HCT116 (cell line): Measurements from ENCODE around the gene FAM13A. TPM values are rescaled to one million over a fixed set of nuclear protein-coding genes. Genes with fewer than 3 reads are reported as not detected.
A peak's percentile ranks its signal among the peaks of the same experiment; 100 is the strongest.

Experiments
- ATAC-seq: fragments of 200-7000 bp; cut with Tn5 transposase; 2 replicates; pipeline ENCODE4 v1.9.1; 2020; ENCODE audit warnings: mild to moderate bottlenecking, moderate library complexity
- BruUV-seq: library from RNA; stranded (reverse); fragments of 400-500 nt; replicated peaks from 2 replicates; lab custom pipeline; 2021; lab: Mats Ljungman, UMichigan
- CTCF ChIA-PET: fragments of 300-600 bp; sonication (Branson Sonifier 250); formaldehyde crosslinking; loops from one replicate; lab custom pipeline; 2021; ENCODE audit warnings: antibody characterized with exemption; lab: Charles Lee
- POLR2A ChIA-PET: fragments of 300-600, 350-600 bp; sonication (Branson Sonifier 250); formaldehyde crosslinking; loops from one replicate; lab custom pipeline; 2021; ENCODE audit warnings: antibody characterized with exemption; lab: Charles Lee
- RAD21 ChIA-PET, 2 experiments: fragments of 300-600 bp; sonication (Branson Sonifier 250); formaldehyde crosslinking; loops; one replicate each; lab custom pipeline; 2023; ENCODE audit warnings: low total read pairs in 2 of 2; ENCODE audit not compliant: uncharacterized antibody in 2 of 2, unreplicated experiment in 2 of 2, low non-redundant PET in 1 of 2; lab: Charles Lee
- DNase-seq: peaks from one replicate; pipeline ENCODE4 v3.0.0-alpha.2; 2010; ENCODE audit warnings: low read depth, low spot score
- H2AFZ ChIP-seq: fragments of 200-600 bp; shearing (Covaris generic), sonication (generic); 2 replicates; pipeline ENCODE4 v1.6.1; 2017; ENCODE audit warnings: low read depth, mixed run types, mixed read lengths, antibody characterized with exemption, low read length; ENCODE audit not compliant: poor library complexity, severe bottlenecking
- H3K27ac ChIP-seq: 2 replicates; pipeline ENCODE4 v1.5.1; 2012; ENCODE audit warnings: low read depth, low read length
- H3K27me3 ChIP-seq: fragments of 200-600 bp; sonication (generic); 2 replicates; pipeline ENCODE4 v1.6.1; 2016; ENCODE audit warnings: mixed run types, low read length, mixed read lengths; ENCODE audit not compliant: insufficient read depth
- H3K36me3 ChIP-seq, 2 experiments: fragments of 200-500 bp in 1 of 2; fragments of 200-600 bp in 1 of 2; sonication (Bioruptor generic) in 1 of 2; sonication (generic) in 1 of 2; 2 replicates each; pipeline versions ENCODE4 v1.5.1 to v1.6.1; 2014 to 2016; ENCODE audit warnings: low read length in 2 of 2, inconsistent platforms in 1 of 2, mixed read lengths in 1 of 2, mixed run types in 1 of 2; ENCODE audit not compliant: insufficient read depth in 2 of 2, control insufficient read depth in 1 of 2
- H3K4me1 ChIP-seq, 2 experiments: fragments of 200-600 bp in 1 of 2; sonication (generic) in 1 of 2; 2 replicates each; pipeline versions ENCODE4 v1.5.1 to v1.6.1; 2012 to 2017; ENCODE audit warnings: low read length in 2 of 2, inconsistent platforms in 1 of 2, mild to moderate bottlenecking in 1 of 2, mixed read lengths in 1 of 2, mixed run types in 1 of 2, moderate library complexity in 1 of 2; ENCODE audit not compliant: insufficient read depth in 2 of 2, control insufficient read depth in 1 of 2
- H3K4me2 ChIP-seq: fragments of 200-600 bp; sonication (generic); 2 replicates; pipeline ENCODE4 v1.6.1; 2017; ENCODE audit warnings: mixed run types, low read length, mixed read lengths
- H3K4me3 ChIP-seq, 2 experiments: fragments of 200-600 bp in 1 of 2; sonication (generic) in 1 of 2; replicated peaks in 1 of 2; 2 replicates each; pipeline ENCODE4 v1.5.1; 2011 to 2016; ENCODE audit warnings: low read length in 2 of 2, control low read depth in 1 of 2, low read depth in 1 of 2, mild to moderate bottlenecking in 1 of 2, mixed read lengths in 1 of 2, mixed run types in 1 of 2
- H3K79me2 ChIP-seq: fragments of 200-600 bp; sonication (generic); 2 replicates; pipeline ENCODE4 v1.6.1; 2017; ENCODE audit warnings: mild to moderate bottlenecking, mixed run types, low read length, moderate library complexity, mixed read lengths; ENCODE audit not compliant: insufficient read depth
- H3K9ac ChIP-seq: fragments of 200-600 bp; sonication (generic); 2 replicates; pipeline ENCODE4 v1.6.1; 2016; ENCODE audit warnings: low read length, mixed read lengths
- H3K9me2 ChIP-seq: fragments of 200-600 bp; sonication (generic), shearing (Covaris generic); 2 replicates; pipeline ENCODE4 v1.6.1; 2017; ENCODE audit warnings: mixed run types, mild to moderate bottlenecking, moderate library complexity; ENCODE audit not compliant: insufficient read depth
- H3K9me3 ChIP-seq, 2 experiments: fragments of 200-500 bp in 1 of 2; fragments of 200-600 bp in 1 of 2; sonication (Bioruptor generic) in 1 of 2; sonication (generic) in 1 of 2; 2 replicates each; pipeline ENCODE4 v1.6.1; 2014 to 2017; ENCODE audit warnings: low read length in 2 of 2, mixed read lengths in 2 of 2, inconsistent platforms in 1 of 2, low read depth in 1 of 2, mild to moderate bottlenecking in 1 of 2, mixed run types in 1 of 2, moderate library complexity in 1 of 2; ENCODE audit not compliant: control insufficient read depth in 1 of 2, insufficient read depth in 1 of 2
- H4K20me1 ChIP-seq: fragments of 200-600 bp; sonication (generic), shearing (Covaris generic); 2 replicates; pipeline ENCODE4 v1.6.1; 2017; ENCODE audit warnings: mixed run types, mild to moderate bottlenecking, moderate library complexity; ENCODE audit not compliant: insufficient read depth
- CEBPB ChIP-seq: IDR thresholded peaks from 2 replicates; pipeline ENCODE4 v1.6.1; 2012; ENCODE audit warnings: low read depth
- CTCF ChIP-seq, 3 experiments: fragments of 200-600 bp in 1 of 3; sonication (generic) in 1 of 3; IDR thresholded peaks in 2 of 3; conservative IDR thresholded peaks in 1 of 3; 2 replicates each; pipeline ENCODE4 v1.5.1; 2012 to 2017; ENCODE audit warnings: low read depth in 2 of 3, low read length in 2 of 3, antibody characterized with exemption in 1 of 3, borderline replicate concordance in 1 of 3, control low read depth in 1 of 3, mild to moderate bottlenecking in 1 of 3, mixed read lengths in 1 of 3, mixed run types in 1 of 3, moderate library complexity in 1 of 3; ENCODE audit not compliant: insufficient read depth in 1 of 3
- EGR1 ChIP-seq: IDR thresholded peaks from 2 replicates; pipeline ENCODE4 v1.6.1; 2012; ENCODE audit warnings: low read depth
- ELF1 ChIP-seq: IDR thresholded peaks from 2 replicates; pipeline ENCODE4 v1.6.1; 2012; ENCODE audit warnings: low read depth, borderline replicate concordance
- EZH2 ChIP-seq: fragments of 200-600 bp; sonication (generic); IDR thresholded peaks from 2 replicates; pipeline ENCODE4 v1.6.1; 2017; ENCODE audit warnings: antibody characterized with exemption, mixed run types
- EZH2phosphoT487 ChIP-seq: fragments of 200-600 bp; IDR thresholded peaks from 2 replicates; pipeline ENCODE4 v1.6.1; 2018; ENCODE audit warnings: antibody characterized with exemption, borderline replicate concordance
- FOSL1 ChIP-seq: IDR thresholded peaks from 2 replicates; pipeline ENCODE4 v1.6.1; 2012; ENCODE audit warnings: low read depth
- RAD21 ChIP-seq: IDR thresholded peaks from 2 replicates; pipeline ENCODE4 v1.6.1; 2012; ENCODE audit warnings: low read depth, mild to moderate bottlenecking
- SRF ChIP-seq: IDR thresholded peaks from 2 replicates; pipeline ENCODE4 v1.6.1; 2012; ENCODE audit warnings: low read depth
- TCF7L2 ChIP-seq: IDR thresholded peaks from 2 replicates; pipeline ENCODE4 v1.7.0; 2011; ENCODE audit warnings: borderline replicate concordance, inconsistent platforms; ENCODE audit not compliant: insufficient read depth, insufficient read length; ENCODE audit errors: extremely low read depth
- ZNF274 ChIP-seq: fragments of 200-500 bp; sonication (Bioruptor generic); IDR thresholded peaks from 2 replicates; pipeline ENCODE4 v1.6.1; 2014; ENCODE audit warnings: mild to moderate bottlenecking, low read depth, low read length, inconsistent platforms
- intact Hi-C: fragments of 100-400 bp; cut with micrococcal nuclease; formaldehyde crosslinking; loops from 2 replicates; pipeline ENCODE4 v1.10.0; 2022
- total RNA-seq: library from RNA; stranded (reverse); gene quantifications from one replicate; pipeline ENCODE4 v1.2.1, GENCODE V29; 2021; ENCODE audit not compliant: unreplicated experiment
- TF ChIP-seq, protein P1 (sequence below): IDR thresholded peaks from 2 replicates; pipeline ENCODE4 v1.6.1; 2011; ENCODE audit warnings: mild to moderate bottlenecking, low read length, moderate library complexity; ENCODE audit not compliant: insufficient replicate concordance; ENCODE audit errors: extremely low read depth
- TF ChIP-seq, protein P2 (sequence below): IDR thresholded peaks from 2 replicates; pipeline ENCODE4 v1.6.1; 2012

FAM13A gene
- total RNA-seq, 1 experiment from 2014 or later = 17.2 TPM

DNA sequence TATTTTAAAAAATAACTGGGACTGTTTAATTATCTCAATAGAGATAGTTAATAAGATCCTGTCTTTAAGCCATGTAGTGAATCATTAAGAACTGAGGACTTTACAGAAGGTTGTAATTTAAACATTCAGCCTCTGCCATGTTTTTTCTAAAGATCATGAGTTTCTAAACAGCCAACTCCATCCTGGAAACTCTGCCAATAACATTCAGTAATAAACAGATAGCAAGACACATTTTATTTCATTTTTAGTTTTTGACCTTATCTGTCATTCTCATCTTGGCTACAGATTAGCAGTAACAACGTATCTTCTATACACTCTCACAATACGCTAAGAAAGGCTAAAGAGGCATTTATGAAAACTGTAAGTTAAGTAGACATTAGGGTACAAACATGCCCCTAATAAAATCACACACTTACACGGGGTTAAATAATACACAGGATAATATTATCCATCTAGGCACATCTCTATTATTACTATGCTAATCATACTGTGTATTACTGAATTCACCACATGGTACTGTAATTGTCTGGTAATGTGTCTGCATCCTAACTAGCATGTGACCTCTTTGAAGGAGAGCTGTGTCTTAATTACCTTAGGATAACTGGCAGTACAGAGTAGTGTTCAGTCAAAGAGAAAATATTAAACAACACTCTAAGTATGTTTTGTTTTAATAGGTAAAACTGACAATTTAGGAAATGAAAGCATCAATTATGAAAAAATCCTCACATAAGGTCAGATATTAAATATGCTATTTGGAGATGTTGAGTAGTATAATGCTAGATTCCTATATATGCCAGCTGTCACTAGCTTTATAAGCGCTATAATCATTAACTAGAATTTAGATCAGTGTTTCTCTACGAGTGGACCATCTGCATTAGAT, 236.9 kb downstream of the FAM13A start (continued):
- TF ChIP-seq SRF (no peak), EGR1 (no peak)
- TF ChIP-seq, protein P1, sequence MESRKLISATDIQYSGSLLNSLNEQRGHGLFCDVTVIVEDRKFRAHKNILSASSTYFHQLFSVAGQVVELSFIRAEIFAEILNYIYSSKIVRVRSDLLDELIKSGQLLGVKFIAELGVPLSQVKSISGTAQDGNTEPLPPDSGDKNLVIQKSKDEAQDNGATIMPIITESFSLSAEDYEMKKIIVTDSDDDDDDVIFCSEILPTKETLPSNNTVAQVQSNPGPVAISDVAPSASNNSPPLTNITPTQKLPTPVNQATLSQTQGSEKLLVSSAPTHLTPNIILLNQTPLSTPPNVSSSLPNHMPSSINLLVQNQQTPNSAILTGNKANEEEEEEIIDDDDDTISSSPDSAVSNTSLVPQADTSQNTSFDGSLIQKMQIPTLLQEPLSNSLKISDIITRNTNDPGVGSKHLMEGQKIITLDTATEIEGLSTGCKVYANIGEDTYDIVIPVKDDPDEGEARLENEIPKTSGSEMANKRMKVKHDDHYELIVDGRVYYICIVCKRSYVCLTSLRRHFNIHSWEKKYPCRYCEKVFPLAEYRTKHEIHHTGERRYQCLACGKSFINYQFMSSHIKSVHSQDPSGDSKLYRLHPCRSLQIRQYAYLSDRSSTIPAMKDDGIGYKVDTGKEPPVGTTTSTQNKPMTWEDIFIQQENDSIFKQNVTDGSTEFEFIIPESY = no peak

- Histone ChIP-seq H2AFZ (no peak overlapping the region), H3K9me2 (no peaks in the 10 kb centered on the region), H3K4me1 (peaks cover 6 to 11% of the 10 kb centered on the region in 2 experiments; a peak in 3 of 4 replicates), H3K27me3 (no peaks in the 10 kb centered on the region), H3K4me3 (no peak overlapping the region), H3K27ac (no peak overlapping the region), H3K9me3 (no peaks in the 10 kb centered on the region)
- intact Hi-C loops = loop anchor here (1.0 to 2.0 kb wide), 2 partner anchors 205 to 292 kb away; partner anchors contain the start of gene TIGD2
- DNase-seq (peak; percentile 31), ATAC-seq (peak; percentile 73)
- CTCF ChIA-PET = interaction anchor here (1.7 to 4.5 kb wide), 2 partner anchors 9 to 204 kb away, joined by 3 to 61 read pairs; no protein-coding TSS in a partner anchor
- TF ChIP-seq RAD21 = peak; percentile 86
- TF ChIP-seq EZH2phosphoT487 = no peak
- TF ChIP-seq FOSL1 = no peak
- TF ChIP-seq EZH2 = no peak
- no peak for TF ChIP-seq CEBPB
- TF ChIP-seq, protein P2, sequence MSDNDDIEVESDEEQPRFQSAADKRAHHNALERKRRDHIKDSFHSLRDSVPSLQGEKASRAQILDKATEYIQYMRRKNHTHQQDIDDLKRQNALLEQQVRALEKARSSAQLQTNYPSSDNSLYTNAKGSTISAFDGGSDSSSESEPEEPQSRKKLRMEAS = no peak
- TF ChIP-seq, protein P1 = no peak
- TF ChIP-seq ELF1 = no peak
- peak; percentile 49 to 68 (median 60); a peak in 4 of 6 replicates for TF ChIP-seq CTCF (IDR thresholded peaks at IDR 0.05 in 2 of 3, conservative IDR thresholded peaks at IDR 0.05 in 1 of 3; ENCODE audit: borderline replicate concordance in 1 of 3, insufficient read depth in 1 of 3, low read depth in 2 of 3, low read length in 2 of 3)
- TF ChIP-seq SRF = no peak
- no peak for TF ChIP-seq TCF7L2
- no peak for TF ChIP-seq ZNF274
- TF ChIP-seq, all 23 proteins: peak for 2
- ChIA-PET RAD21 (interaction anchor here in 1 of 2 experiments (0.9 kb wide), 1 partner anchor 205 kb away, joined by 3 read pairs; no protein-coding TSS in a partner anchor), POLR2A (no interaction called here)
- Histone ChIP-seq H3K9ac (no peak overlapping the region), H3K4me2 (no peak overlapping the region), H4K20me1 (no peaks in the 10 kb centered on the region), H3K79me2 (no peaks in the 10 kb centered on the region), H3K36me3 (no peaks in the 10 kb centered on the region)
- BruUV-seq = no TSS peak
Measured at GRCh38 chr4:88818631-88819470, 238.1 kb downstream of the FAM13A start.
